Colonic mucosa (tissue), 4 donors: ENCODE results near the gene ACVR2A. TPM values are rescaled to one million over a fixed set of nuclear protein-coding genes. Genes with fewer than 3 reads are reported as not detected.

Source experiments
- DNase-seq: peaks from one replicate; pipeline ENCODE4 v3.0.0-alpha.2; 2020
- H3K27ac ChIP-seq: fragments of 200-600 bp; one replicate; pipeline ENCODE4 v1.8.0; 2021
- H3K27me3 ChIP-seq: fragments of 200-600 bp; one replicate; pipeline ENCODE4 v1.8.0; 2021
- H3K36me3 ChIP-seq: fragments of 200-600 bp; one replicate; pipeline ENCODE4 v1.8.0; 2021
- H3K4me1 ChIP-seq: fragments of 200-600 bp; one replicate; pipeline ENCODE4 v1.8.0; 2021; ENCODE audit warnings: mild to moderate bottlenecking
- H3K4me3 ChIP-seq: fragments of 200-600 bp; one replicate; pipeline ENCODE4 v1.8.0; 2021
- H3K9ac ChIP-seq, 2 donors: one replicate each; pipeline ENCODE4 v1.7.0; 2013; ENCODE audit warnings: control low read depth in 2 of 2, low read depth in 2 of 2, low read length in 2 of 2
- H3K9me3 ChIP-seq: fragments of 200-600 bp; one replicate; pipeline ENCODE4 v1.8.0; 2021
- CTCF ChIP-seq: fragments of 200-600 bp; IDR thresholded peaks from one replicate; pipeline ENCODE4 v1.8.0; 2022; ENCODE audit warnings: antibody characterized with exemption, mild to moderate bottlenecking
- intact Hi-C: fragments of 100-400 bp; cut with DNase I; formaldehyde crosslinking; loops from one replicate; pipeline ENCODE4 v1.14.1; 2022
- total RNA-seq, 2 donors: library from RNA; stranded (reverse); fragmentation: NEBNext Ultra II Directional in 1 of 2; extraction: Animal tissue kit (Norgen Biotek cat#: 25700) in 1 of 2; gene quantifications; one replicate each; pipeline ENCODE4 v1.2.1, GENCODE V29; 2021
- donor health status: healthy.
- donor health status: DM: no; HTN: no; CAD: no.
- donor health status: DM: no; HTN: no; CAD: no.

The ACVR2A gene
- total RNA-seq, 2 donors from 2014 or later: 15.4 to 20.4 TPM

- Histone ChIP-seq H3K36me3 (no peaks in the 10 kb centered on the region), H3K9ac (no peak overlapping the region), H3K9me3 (no peaks in the 10 kb centered on the region), H3K4me1 (no peaks in the 10 kb centered on the region), H3K27me3 (no peaks in the 10 kb centered on the region), H3K27ac (no peak overlapping the region), H3K4me3 (no peak overlapping the region)
- TF ChIP-seq CTCF: no peak
- intact Hi-C loops: no loop called here
- DNase-seq: no peak
Measured at GRCh38 chr2:147867050-147867449, 22.2 kb downstream of the ACVR2A start.

GRCh38 chr2:147869934-147870333 is 25.1 kb downstream of the ACVR2A start:
- H3K4me3 ChIP-seq: no peak overlapping the region
- no peaks in the 10 kb centered on the region for H3K27me3 ChIP-seq
- H3K36me3 ChIP-seq: no peaks in the 10 kb centered on the region
- no peak for DNase-seq
- no peak for TF ChIP-seq CTCF
- intact Hi-C loops: no loop called here
- no peak overlapping the region for H3K9ac ChIP-seq
- H3K27ac ChIP-seq: no peak overlapping the region
- H3K4me1 ChIP-seq: no peaks in the 10 kb centered on the region
- no peaks in the 10 kb centered on the region for H3K9me3 ChIP-seq

GRCh38 chr2:147872967-147873366 is 28.1 kb downstream of the ACVR2A start:
- H3K9ac ChIP-seq: no peak overlapping the region
- no peaks in the 10 kb centered on the region for H3K36me3 ChIP-seq
- no peak overlapping the region for H3K27ac ChIP-seq
- H3K27me3 ChIP-seq: no peaks in the 10 kb centered on the region
- H3K4me1 ChIP-seq: no peaks in the 10 kb centered on the region
- no peak for TF ChIP-seq CTCF
- DNase-seq: no peak
- H3K9me3 ChIP-seq: no peaks in the 10 kb centered on the region
- intact Hi-C loops: no loop called here
- H3K4me3 ChIP-seq: no peak overlapping the region

GRCh38 chr2:147873859-147874483 is 29.1 kb downstream of the ACVR2A start:
- Histone ChIP-seq H3K4me1 (no peaks in the 10 kb centered on the region), H3K4me3 (no peak overlapping the region), H3K27me3 (no peaks in the 10 kb centered on the region), H3K9ac (no peak overlapping the region), H3K36me3 (no peaks in the 10 kb centered on the region), H3K9me3 (no peaks in the 10 kb centered on the region), H3K27ac (no peak overlapping the region)
- intact Hi-C loops: no loop called here
- no peak for DNase-seq
- no peak for TF ChIP-seq CTCF

- Histone ChIP-seq H3K9ac (no peak overlapping the region), H3K27me3 (no peaks in the 10 kb centered on the region), H3K27ac (no peak overlapping the region), H3K9me3 (no peaks in the 10 kb centered on the region), H3K4me1 (peaks cover 6% of the 10 kb centered on the region), H3K36me3 (no peaks in the 10 kb centered on the region), H3K4me3 (no peak overlapping the region)
- intact Hi-C loops: no loop called here
- TF ChIP-seq CTCF: no peak
- DNase-seq: no peak
Measured at GRCh38 chr2:147879846-147880245, 35.0 kb downstream of the ACVR2A start.
